Measurements from ENCODE around the gene ZDHHC19.
"Not testable (repeated sequence)": the region's sequence is repeated elsewhere in the genome, so short reads cannot be mapped to it uniquely, and the experiment has no call there.

ZDHHC19 gene

GRCh38 chr3:196166741-196167140 lies 44.5 kb downstream of the ZDHHC19 start:
- no peak for DNase-seq
- no peak overlapping the region for H2AFZ ChIP-seq (ENCODE audit: low read length)
- H3K4me2 ChIP-seq (ENCODE audit: low read depth, low read length): no peak overlapping the region
- no peaks in the 10 kb centered on the region for H4K20me1 ChIP-seq (ENCODE audit: insufficient read depth, low read length)
- H3F3A ChIP-seq (ENCODE audit: insufficient read depth, low read length): no peaks in the 10 kb centered on the region
- H3K4me3 ChIP-seq (ENCODE audit: low read length): no peak overlapping the region
- no peak overlapping the region for H3K9ac ChIP-seq (ENCODE audit: low read length)
- H3K36me3 ChIP-seq (replicated peaks; ENCODE audit: insufficient read depth, low read length): no peaks in the 10 kb centered on the region
- no peaks in the 10 kb centered on the region for H3K27me3 ChIP-seq (replicated peaks; ENCODE audit: insufficient read depth, low read length)
- no peaks in the 10 kb centered on the region for H3K4me1 ChIP-seq (ENCODE audit: low read length)
- no peak overlapping the region for H3K27ac ChIP-seq (ENCODE audit: low read length)
- H3K9me3 ChIP-seq (replicated peaks; ENCODE audit: insufficient read depth, low read length): no peaks in the 10 kb centered on the region
- no peaks in the 10 kb centered on the region for H3K79me2 ChIP-seq (ENCODE audit: low read length)
- TF ChIP-seq EZH2 (optimal IDR thresholded peaks at IDR 0.05; ENCODE audit: low read depth, low read length) (no peak), EZH2phosphoT487 (IDR thresholded peaks at IDR 0.05; ENCODE audit: low read length) (no peak), CTCF (IDR thresholded peaks at IDR 0.05; ENCODE audit: low read length) (no peak)
- no peaks in the 10 kb centered on the region for H3K9me2 ChIP-seq (replicated peaks; ENCODE audit: insufficient read depth, low read length)

- Histone ChIP-seq H3K9me3 (replicated peaks; ENCODE audit: insufficient read depth, low read length) (no peaks in the 10 kb centered on the region), H3K4me1 (ENCODE audit: low read length) (no peaks in the 10 kb centered on the region), H4K20me1 (ENCODE audit: insufficient read depth, low read length) (no peaks in the 10 kb centered on the region), H3K27ac (ENCODE audit: low read length) (no peak overlapping the region), H3K9me2 (replicated peaks; ENCODE audit: insufficient read depth, low read length) (no peaks in the 10 kb centered on the region), H3K79me2 (ENCODE audit: low read length) (no peaks in the 10 kb centered on the region), H3K4me3 (ENCODE audit: low read length) (no peak overlapping the region), H3K9ac (ENCODE audit: low read length) (no peak overlapping the region), H2AFZ (ENCODE audit: low read length) (no peak overlapping the region), H3K27me3 (replicated peaks; ENCODE audit: insufficient read depth, low read length) (no peaks in the 10 kb centered on the region), H3K4me2 (ENCODE audit: low read depth, low read length) (no peak overlapping the region), H3F3A (ENCODE audit: insufficient read depth, low read length) (no peaks in the 10 kb centered on the region), H3K36me3 (replicated peaks; ENCODE audit: insufficient read depth, low read length) (no peaks in the 10 kb centered on the region)
- TF ChIP-seq EZH2 (optimal IDR thresholded peaks at IDR 0.05; ENCODE audit: low read depth, low read length) (no peak), EZH2phosphoT487 (IDR thresholded peaks at IDR 0.05; ENCODE audit: low read length) (no peak), CTCF (IDR thresholded peaks at IDR 0.05; ENCODE audit: low read length) (no peak)
- DNase-seq: no peak
Observed at GRCh38 chr3:196165850-196166249, 45.4 kb downstream of the ZDHHC19 start.

- H3K9ac ChIP-seq (ENCODE audit: low read length); H3K36me3 ChIP-seq (replicated peaks; ENCODE audit: insufficient read depth, low read length); H3K27ac ChIP-seq (ENCODE audit: low read length); H4K20me1 ChIP-seq (ENCODE audit: insufficient read depth, low read length); H3K27me3 ChIP-seq (replicated peaks; ENCODE audit: insufficient read depth, low read length); H3K9me2 ChIP-seq (replicated peaks; ENCODE audit: insufficient read depth, low read length); DNase-seq; H3K79me2 ChIP-seq (ENCODE audit: low read length); H2AFZ ChIP-seq (ENCODE audit: low read length); H3K4me1 ChIP-seq (ENCODE audit: low read length); H3K4me2 ChIP-seq (ENCODE audit: low read depth, low read length); H3F3A ChIP-seq (ENCODE audit: insufficient read depth, low read length); H3K9me3 ChIP-seq (replicated peaks; ENCODE audit: insufficient read depth, low read length); H3K4me3 ChIP-seq (ENCODE audit: low read length): not testable (repeated sequence)
Observed at GRCh38 chr3:196165006-196165575, 46.1 kb downstream of the ZDHHC19 start.

- H3K9me2 ChIP-seq (replicated peaks; ENCODE audit: insufficient read depth, low read length): no peaks in the 10 kb centered on the region
- no peak overlapping the region for H3K4me3 ChIP-seq (ENCODE audit: low read length)
- no peak overlapping the region for H3K27ac ChIP-seq (ENCODE audit: low read length)
- H3K4me1 ChIP-seq (ENCODE audit: low read length): no peaks in the 10 kb centered on the region
- no peaks in the 10 kb centered on the region for H3K36me3 ChIP-seq (replicated peaks; ENCODE audit: insufficient read depth, low read length)
- H3K4me2 ChIP-seq (ENCODE audit: low read depth, low read length): no peak overlapping the region
- H2AFZ ChIP-seq (ENCODE audit: low read length): no peak overlapping the region
- DNase-seq: no peak
- H3K9ac ChIP-seq (ENCODE audit: low read length): no peak overlapping the region
- H3K27me3 ChIP-seq (replicated peaks; ENCODE audit: insufficient read depth, low read length): no peaks in the 10 kb centered on the region
- no peaks in the 10 kb centered on the region for H3K9me3 ChIP-seq (replicated peaks; ENCODE audit: insufficient read depth, low read length)
- H3K79me2 ChIP-seq (ENCODE audit: low read length): no peaks in the 10 kb centered on the region
- TF ChIP-seq EZH2phosphoT487 (IDR thresholded peaks at IDR 0.05; ENCODE audit: low read length): no peak
- no peak for TF ChIP-seq EZH2 (optimal IDR thresholded peaks at IDR 0.05; ENCODE audit: low read depth, low read length)
- no peak for TF ChIP-seq CTCF (IDR thresholded peaks at IDR 0.05; ENCODE audit: low read length)
- H3F3A ChIP-seq (ENCODE audit: insufficient read depth, low read length): no peaks in the 10 kb centered on the region
- H4K20me1 ChIP-seq (ENCODE audit: insufficient read depth, low read length): no peaks in the 10 kb centered on the region
Observed at GRCh38 chr3:196164576-196164975, 46.6 kb downstream of the ZDHHC19 start.
